ENCODE results near the gene CTSO. TPM values are rescaled to one million over a fixed set of nuclear protein-coding genes. Genes with fewer than 3 reads are reported as not detected.

CTSO gene
- total and polyA plus RNA-seq, 12 donors, result 2.6 to 21.4 (median 8.6) TPM

DNA sequence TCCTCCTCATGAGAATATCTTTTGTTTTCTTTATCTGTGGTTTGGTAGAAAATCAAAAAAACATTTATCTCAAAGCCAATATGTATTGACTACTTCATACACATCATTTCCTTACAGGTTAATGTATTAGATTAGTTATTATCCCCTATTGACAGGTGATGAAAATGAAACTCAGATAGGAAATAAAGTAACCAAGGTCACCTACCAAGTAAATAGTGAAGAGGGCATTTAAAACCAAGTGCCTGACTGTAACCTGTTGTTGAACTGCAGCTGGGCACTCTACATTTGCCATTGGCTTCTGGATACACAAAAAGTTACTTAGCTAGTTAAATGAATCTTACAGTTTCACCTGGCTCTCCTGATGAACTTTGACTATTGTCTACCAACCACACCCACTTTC, 41.4 kb upstream of the CTSO start:
- peaks cover 0 to 7% (median 0%) of the 10 kb centered on the region in 7 donors for H3K27me3 ChIP-seq
- DNase-seq (no peak), ATAC-seq (no peak)
- no peak overlapping the region for H3K27ac ChIP-seq
- H3K36me3 ChIP-seq, result no peaks in the 10 kb centered on the region
- intact Hi-C loops (cut with DNase I), result no loop called here
- H3K4me1 ChIP-seq, result no peaks in the 10 kb centered on the region
- no peak overlapping the region for H3K4me3 ChIP-seq
- TF ChIP-seq, protein P1, sequence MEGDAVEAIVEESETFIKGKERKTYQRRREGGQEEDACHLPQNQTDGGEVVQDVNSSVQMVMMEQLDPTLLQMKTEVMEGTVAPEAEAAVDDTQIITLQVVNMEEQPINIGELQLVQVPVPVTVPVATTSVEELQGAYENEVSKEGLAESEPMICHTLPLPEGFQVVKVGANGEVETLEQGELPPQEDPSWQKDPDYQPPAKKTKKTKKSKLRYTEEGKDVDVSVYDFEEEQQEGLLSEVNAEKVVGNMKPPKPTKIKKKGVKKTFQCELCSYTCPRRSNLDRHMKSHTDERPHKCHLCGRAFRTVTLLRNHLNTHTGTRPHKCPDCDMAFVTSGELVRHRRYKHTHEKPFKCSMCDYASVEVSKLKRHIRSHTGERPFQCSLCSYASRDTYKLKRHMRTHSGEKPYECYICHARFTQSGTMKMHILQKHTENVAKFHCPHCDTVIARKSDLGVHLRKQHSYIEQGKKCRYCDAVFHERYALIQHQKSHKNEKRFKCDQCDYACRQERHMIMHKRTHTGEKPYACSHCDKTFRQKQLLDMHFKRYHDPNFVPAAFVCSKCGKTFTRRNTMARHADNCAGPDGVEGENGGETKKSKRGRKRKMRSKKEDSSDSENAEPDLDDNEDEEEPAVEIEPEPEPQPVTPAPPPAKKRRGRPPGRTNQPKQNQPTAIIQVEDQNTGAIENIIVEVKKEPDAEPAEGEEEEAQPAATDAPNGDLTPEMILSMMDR (IDR thresholded peaks at IDR 0.05), result no peak
- peaks cover 0 to 5% (median 0%) of the 10 kb centered on the region in 11 donors for H3K9me3 ChIP-seq

DNA sequence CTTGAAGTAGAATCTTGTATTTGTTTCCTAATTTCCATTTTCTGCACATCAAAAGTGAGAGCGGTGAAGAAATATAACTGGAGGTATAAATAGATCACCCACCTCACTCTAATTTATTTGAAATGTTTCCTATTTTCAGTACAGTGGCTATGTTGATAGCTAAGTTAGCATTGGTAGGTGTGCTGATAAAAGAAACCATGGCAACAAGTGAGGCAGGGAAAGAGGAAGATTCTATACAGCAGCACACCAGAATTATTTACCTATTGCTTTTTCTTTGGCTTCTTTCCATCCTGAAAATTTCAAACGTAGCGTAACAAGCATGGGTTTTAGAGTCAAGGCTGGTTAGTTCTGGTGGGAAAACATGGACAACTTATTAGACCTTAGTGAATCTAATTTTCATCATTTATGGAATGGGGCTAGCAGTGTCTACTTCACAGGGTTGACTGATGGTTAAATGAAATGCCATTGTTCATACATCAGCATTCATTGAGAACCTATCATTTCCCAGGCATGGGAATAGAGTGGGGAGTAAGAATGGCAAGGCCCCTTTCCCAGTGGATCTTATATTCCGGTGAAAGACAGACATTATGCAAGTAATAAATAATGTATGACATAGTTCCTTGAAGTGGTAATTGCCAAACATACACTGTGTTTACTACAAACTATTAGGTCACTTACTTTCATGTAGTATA, 30.6 kb upstream of the CTSO start:
- TF ChIP-seq, protein P1 (IDR thresholded peaks at IDR 0.05), result no peak
- intact Hi-C loops (cut with DNase I), result no loop called here
- no peak overlapping the region for H3K27ac ChIP-seq
- ATAC-seq (no peak), DNase-seq (no peak)
- 80 to 83% methylated on average over 4 of the region's 4 CpGs for WGBS, 2 donors
- H3K36me3 ChIP-seq, result no peaks in the 10 kb centered on the region
- peaks cover 0 to 8% (median 0%) of the 10 kb centered on the region in 7 donors for H3K27me3 ChIP-seq
- no peak overlapping the region for H3K4me3 ChIP-seq
- peaks cover 0 to 9% (median 0%) of the 10 kb centered on the region in 11 donors for H3K9me3 ChIP-seq
- H3K4me1 ChIP-seq, result no peaks in the 10 kb centered on the region

DNA sequence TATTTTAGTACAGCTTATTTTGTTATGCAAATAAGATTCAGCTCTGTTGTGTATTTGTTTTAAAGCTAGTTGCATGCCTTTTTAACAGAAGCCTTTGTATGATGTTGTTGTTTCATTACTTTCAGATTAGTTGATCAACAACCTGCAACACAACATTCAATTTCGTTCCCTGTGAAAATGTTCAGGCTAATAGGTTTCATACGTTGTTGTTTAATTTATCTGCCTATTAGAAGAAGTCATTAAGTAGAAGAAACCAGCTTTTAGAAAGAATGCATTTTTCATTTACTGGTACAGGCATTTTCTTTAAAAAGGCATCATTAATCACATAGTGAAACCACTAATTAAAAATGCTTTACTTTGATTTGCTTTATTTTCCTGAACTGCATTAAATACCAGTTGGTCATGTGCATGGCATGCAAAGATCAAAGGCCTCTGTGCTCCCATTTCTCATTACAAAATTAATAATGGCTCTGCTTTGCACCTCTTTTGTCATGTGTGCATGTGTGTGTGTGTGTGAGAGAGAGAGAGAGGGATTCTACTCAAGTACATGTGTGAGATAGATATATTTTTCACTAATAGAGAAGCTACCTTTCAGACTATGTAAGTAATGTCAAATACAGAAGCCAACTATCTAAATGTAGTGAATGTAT, 29.2 kb upstream of the CTSO start:
- TF ChIP-seq, protein P1 (IDR thresholded peaks at IDR 0.05), result no peak
- Histone ChIP-seq H3K9me3 (peaks cover 0 to 16% (median 0%) of the 10 kb centered on the region in 11 donors), H3K27ac (no peak overlapping the region), H3K4me3 (no peak overlapping the region), H3K36me3 (no peaks in the 10 kb centered on the region), H3K4me1 (no peaks in the 10 kb centered on the region), H3K27me3 (peaks cover 0 to 8% (median 0%) of the 10 kb centered on the region in 7 donors)
- ATAC-seq, result no peak
- intact Hi-C loops (cut with DNase I), result no loop called here
- no peak for DNase-seq
- 49 to 61% methylated on average over 2 of the region's 2 CpGs for WGBS, 2 donors

DNA sequence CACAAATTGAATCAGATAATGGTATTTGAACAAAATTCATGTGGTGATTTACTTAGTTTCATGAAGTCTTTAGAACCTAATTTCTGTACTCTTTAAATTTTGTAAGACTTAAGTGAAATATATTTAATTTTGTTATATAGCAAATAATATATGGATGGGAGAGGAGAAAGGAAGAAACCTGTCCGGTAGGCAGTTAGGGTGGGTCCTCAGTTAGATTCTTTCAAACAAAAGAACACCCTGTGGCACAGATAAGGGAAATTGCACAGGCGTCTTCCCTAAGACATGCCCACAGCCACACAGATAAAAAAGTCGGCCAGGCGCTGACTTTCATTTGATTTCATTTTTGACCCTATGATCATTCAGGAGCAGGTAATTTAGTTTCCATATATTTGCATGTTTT, 25.1 kb upstream of the CTSO start:
- Histone ChIP-seq H3K4me1 (no peaks in the 10 kb centered on the region), H3K9me3 (peaks cover 0 to 16% (median 0%) of the 10 kb centered on the region in 11 donors), H3K27me3 (peaks cover 0 to 8% (median 0%) of the 10 kb centered on the region in 7 donors), H3K36me3 (no peaks in the 10 kb centered on the region), H3K27ac (no peak overlapping the region), H3K4me3 (no peak overlapping the region)
- intact Hi-C loops (cut with DNase I), result no loop called here
- no peak for DNase-seq
- 65 to 71% methylated on average over 4 of the region's 4 CpGs for WGBS, 2 donors
- TF ChIP-seq, protein P1 (IDR thresholded peaks at IDR 0.05), result no peak
- no peak for ATAC-seq

Data from heart right ventricle (tissue), 16 donors.